Measurements from ENCODE around the gene YRDC.

DNA sequence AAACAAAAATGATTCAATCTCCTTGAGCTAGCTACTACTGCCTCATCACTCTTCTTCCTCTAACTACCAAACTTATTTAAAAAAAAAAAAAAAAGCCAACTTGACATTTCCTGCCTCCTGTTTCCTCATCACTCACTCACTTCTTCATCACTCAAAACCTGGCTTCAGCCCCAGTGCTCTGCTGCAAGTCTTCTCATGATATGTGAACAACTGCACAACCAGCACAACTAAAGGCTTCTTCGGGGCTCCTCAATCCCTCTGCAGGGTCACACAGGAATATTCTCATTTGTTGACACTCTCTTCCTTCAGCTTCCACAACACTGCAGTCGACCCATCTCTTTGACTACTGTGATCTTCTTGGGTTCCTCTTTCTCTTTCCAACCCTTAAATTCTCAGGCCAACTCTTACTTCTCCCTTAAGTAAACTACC lies 43.8 kb upstream of the YRDC start:
- TF ChIP-seq CTCF (IDR thresholded peaks at IDR 0.05) (no peak), POLR2A (IDR thresholded peaks at IDR 0.05) (no peak)
